HS-5 (cell line): ENCODE results near the gene AFF1.
A peak's percentile ranks its signal among the peaks of the same experiment; 100 is the strongest.

Source experiments
- DNase-seq: peaks from one replicate; pipeline ENCODE4 v3.0.0-alpha.2; 2012; ENCODE audit warnings: low read depth

Gene AFF1

GRCh38 chr4:87086143-87086805 is 151.5 kb downstream of the AFF1 start:
- no peak for DNase-seq

DNA sequence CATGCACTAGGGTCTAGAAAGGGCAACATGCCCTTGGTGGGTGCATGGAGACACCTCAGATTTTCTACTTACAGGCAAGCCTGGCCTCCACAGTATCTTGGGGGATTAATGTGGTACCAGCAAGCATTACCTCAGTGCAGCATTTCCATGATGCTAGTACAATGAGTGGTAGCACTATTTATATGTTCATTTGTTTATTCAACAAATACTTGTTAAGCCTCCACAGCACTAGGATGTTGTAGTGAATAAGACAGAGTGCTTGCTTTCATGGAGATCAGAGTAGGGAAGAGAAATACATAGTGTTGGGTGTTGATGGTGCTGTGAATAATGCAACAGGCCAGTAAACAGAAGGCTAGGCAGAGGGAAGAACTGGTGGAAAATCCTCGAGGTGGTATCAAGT is 152.2 kb downstream of the AFF1 start:
- no peak for DNase-seq

DNA sequence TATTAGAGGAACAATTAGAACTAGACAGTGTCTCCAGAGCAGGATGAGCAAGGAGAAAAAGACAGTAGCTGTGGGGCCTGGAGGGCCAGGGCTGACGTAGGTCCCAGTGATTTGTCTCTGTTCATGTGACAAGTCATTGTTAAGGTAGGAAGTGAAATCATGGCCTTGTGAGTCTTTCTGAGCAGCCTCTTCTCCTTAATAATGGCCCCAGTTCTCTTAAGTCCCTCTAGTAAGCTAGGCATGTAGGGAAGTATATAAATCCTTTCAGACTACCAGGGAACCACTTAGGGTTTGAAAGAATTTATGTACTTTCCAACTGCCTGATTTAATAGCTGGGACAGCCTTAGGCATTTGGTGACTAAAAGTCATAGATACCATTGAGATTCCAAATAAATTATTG is 152.6 kb downstream of the AFF1 start:
- DNase-seq: no peak

- no peak for DNase-seq
Observed at GRCh38 chr4:87088186-87088585, 153.4 kb downstream of the AFF1 start.

DNA sequence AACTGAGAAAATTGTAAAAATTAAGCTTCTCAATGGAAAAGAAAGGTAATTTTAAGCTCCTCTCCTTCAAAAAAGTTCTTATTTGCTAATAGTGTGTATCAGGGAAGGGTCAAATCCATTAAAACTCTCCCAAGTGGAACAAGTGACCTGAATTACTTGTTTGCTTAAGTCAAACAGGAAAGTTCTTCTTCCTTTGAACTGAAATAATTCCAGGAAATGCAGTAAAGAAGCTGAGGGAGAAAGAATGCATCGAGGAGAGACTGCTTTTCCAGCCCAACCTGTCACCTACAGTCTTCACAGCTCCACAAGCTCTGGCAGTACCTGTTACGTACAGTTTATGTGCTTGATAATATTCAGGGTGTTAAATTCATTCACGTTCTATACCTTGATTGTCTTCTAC is 154.6 kb downstream of the AFF1 start:
- DNase-seq: no peak

DNA sequence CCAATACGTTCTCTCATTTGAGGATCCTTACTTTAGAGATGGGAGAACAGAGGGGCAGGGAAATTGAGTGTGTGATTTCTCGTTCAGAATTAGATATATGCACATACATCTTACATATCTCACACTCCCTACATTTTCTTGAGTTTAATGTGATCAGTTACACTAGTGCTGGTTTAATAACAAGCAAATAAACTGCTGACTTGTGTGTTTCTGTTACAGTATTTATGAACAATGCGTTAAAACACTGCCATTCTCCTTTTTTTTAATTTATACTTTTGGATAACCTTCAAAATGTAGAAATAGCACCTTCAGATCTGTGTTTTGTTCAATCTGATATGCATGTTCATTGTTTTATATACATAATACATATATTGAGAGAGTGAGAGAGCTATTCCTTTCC is 155.5 kb downstream of the AFF1 start:
- no peak for DNase-seq

- peak; percentile 63 for DNase-seq
Observed at GRCh38 chr4:87092389-87093141, 157.8 kb downstream of the AFF1 start.

DNA sequence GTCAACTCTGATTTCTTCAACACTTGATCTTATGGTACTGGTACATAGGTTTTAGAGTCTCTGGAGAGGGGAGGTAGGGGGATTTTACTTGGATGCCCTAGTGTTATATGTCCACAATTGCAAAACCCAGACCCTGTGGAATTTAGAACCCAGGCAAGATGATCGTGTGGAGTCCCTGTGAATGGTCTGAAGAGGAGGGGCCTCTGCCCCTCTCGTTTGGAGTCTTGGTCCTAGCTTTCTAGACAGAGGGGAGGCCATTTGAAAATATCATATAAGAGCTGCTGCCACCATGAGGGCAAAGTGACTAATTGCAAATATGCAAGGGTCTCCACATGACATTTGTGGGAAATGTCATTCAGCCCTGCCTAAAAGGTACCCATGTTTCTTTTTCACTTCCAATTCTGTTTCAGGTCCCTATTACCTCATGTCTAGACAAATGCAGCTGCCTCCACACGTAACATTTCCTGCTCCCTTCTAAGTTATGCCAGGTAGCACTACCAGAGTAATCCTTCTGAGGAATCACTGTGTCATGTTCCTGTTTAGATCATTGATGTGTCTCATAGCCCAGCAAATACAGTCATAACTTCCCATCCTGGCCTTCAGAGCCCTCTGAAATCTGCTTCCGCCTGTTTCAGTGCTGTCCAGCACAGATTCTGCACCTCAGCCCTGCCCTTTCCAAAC is 158.8 kb downstream of the AFF1 start:
- peak; percentile 2 for DNase-seq

GRCh38 chr4:87097075-87097474 is 162.3 kb downstream of the AFF1 start:
- DNase-seq: no peak

DNA sequence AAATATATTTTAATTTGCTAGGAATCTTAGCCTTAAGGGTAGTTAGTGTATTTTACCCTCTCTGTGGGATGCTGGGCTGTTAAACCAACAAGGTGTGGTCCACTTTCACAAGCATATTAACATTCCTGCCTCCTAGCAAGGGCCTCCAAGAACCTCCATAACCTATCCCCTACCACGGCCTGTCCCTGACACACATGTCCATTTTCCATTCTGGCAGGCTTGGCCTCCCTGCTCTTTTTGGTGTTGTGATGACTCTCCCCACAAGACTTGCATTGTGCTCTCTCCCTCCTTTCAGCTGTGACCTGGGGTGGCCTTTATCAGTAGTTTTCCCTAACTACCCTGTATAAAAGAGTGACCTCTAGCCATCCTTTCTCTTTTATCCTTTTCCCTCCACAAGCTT is 165.4 kb downstream of the AFF1 start:
- DNase-seq: no peak

DNA sequence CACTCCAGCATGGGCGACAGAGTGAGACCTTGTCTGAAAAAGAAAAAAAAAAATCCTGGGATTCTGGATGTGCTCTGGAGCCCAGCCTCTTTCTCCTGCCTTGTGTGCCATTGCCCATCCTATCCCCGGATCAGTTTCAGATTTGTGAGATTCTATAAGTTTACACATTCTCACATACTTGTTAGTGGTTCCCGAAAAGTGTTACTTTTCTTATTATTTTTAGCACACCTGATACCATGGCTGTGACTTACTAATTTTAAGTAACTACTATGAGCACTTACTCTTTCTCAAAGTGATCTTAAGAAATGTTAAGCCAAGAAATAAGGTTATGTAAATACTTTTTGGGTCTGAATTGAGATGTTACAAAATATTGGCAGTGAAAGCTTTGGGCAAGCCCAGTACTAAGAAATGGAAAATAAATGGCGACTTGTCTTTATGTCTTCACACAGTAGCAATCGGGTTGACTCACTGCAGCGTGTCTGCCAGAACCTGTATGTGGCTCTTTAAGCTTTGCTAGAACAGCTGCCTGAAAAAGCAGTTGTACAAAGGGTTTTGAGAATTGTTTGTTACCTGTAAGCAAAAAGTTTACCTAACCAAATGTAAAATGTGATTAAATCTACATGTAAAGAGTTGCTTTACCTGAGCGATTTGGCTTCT is 166.9 kb downstream of the AFF1 start:
- DNase-seq: no peak

DNA sequence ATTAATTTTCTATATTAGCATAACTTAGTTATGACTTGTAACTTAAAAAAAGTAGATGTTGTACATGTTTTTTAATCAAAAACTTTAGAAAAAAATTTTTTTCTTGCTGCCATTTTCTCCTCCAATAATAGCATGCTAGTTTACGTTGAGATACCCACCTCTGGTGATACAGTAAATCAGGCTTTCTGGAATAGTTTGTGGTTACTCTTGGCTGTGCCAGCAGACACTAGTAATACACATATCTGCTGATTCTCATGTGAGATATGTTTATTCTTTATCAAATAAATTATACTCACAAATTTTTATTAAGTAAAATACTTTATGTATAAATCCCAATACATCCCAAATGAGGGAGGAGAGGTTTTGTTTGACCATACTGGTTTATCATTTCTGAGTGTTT is 168.3 kb downstream of the AFF1 start:
- DNase-seq: no peak

DNA sequence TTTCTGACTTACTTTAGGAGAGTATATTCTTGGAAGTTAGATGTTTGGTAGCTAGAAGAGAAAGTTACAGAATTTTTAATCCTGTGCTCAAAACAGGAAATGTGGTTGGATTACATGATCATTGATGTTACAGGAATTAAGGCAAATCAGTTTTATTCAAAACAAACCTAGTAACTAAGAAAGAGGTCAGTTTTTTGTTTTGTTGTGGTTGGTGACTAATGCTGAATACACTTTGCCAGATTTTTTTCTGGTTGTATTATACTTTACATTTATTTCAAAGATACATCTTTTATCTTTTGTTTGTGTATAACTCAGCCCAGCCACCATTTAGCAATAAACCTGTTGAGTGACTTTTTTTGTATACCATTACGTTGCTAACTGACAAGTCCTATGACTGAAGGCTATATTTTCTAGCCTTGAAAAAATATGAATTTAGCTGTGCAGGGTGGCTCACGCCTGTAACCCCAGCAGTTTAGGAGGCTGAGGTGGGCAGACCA is 168.9 kb downstream of the AFF1 start:
- peak; percentile 66 for DNase-seq

GRCh38 chr4:87105101-87105845 is 170.5 kb downstream of the AFF1 start:
- DNase-seq: no peak

- DNase-seq: peak; percentile 67
Observed at GRCh38 chr4:87108142-87108546, 173.3 kb downstream of the AFF1 start.

GRCh38 chr4:87109121-87109520 is 174.3 kb downstream of the AFF1 start:
- DNase-seq: no peak

GRCh38 chr4:87109945-87110344 is 175.1 kb downstream of the AFF1 start:
- DNase-seq: no peak

DNA sequence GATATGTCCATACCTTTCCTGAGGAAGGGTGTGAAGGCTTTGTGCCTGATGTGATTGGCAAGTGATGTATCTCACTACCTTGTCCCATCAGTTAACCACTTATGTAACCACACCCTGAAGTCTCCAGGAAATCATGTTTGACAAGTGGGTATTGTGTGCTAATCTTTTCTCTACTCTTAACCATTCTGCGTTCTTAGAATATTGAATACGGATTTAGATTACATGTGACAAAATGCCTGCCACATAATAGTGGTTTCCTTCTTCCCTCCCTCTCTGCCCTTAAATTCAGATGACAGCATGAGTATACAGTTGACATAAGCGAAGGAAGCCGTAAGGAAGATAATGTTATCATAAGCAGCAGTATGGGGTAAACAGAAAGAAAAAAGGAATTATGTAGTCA is 177.3 kb downstream of the AFF1 start:
- no peak for DNase-seq

- no peak for DNase-seq
Observed at GRCh38 chr4:87114245-87115062, 179.6 kb downstream of the AFF1 start.

DNA sequence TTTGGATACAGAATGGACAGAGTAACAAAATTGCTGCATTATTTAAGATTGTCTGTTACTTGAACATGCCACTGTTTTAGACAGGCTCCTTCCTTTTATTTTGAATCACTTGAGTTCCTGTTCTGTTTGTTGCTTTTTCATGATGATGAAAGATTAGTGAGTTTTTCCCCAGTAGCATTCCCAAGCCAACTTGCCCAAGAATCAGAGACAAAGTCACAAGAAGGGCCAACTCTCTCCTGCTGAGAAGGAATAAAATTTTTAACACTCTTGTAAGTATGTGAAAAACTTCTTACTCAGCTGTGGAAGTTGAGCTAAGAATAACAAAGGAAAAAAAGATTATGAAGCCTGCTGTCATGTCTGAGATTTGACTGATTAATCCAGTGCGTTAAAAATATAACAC is 181.4 kb downstream of the AFF1 start:
- no peak for DNase-seq
